DND-41 (cell line): ENCODE data around the gene OR6C70.

Experiments
- CTCF ChIP-seq: IDR thresholded peaks from 2 replicates; pipeline ENCODE4 v1.5.1; 2012; ENCODE audit warnings: borderline replicate concordance, low read length, moderate library complexity, mild to moderate bottlenecking; ENCODE audit not compliant: poor library complexity, severe bottlenecking; ENCODE audit errors: extremely low read depth
- EZH2 ChIP-seq: IDR thresholded peaks from 3 replicates; pipeline ENCODE4 v1.6.1; 2012; ENCODE audit warnings: borderline replicate concordance, low read depth, mild to moderate bottlenecking, moderate library complexity, low read length, inconsistent platforms; ENCODE audit not compliant: severe bottlenecking

GRCh38 chr12:55495490-55495889, 25.6 kb upstream of the OR6C70 start:
- TF ChIP-seq EZH2 = no peak
- no peak for TF ChIP-seq CTCF
